Measurements from ENCODE around the gene JMJD8. TPM values are rescaled to one million over a fixed set of nuclear protein-coding genes. Genes with fewer than 3 reads are reported as not detected.

Gene JMJD8
- total RNA-seq, 4 donors from 2014 or later = 40.0 to 261 (median 58.6) TPM

GRCh38 chr16:647173-647902 lies 36.8 kb downstream of the JMJD8 start:
- H3K4me3 ChIP-seq = peak overlapping the region in 2 of 4 donors; percentile 81 to 86
- 21% methylated on average over 19 of the region's 25 CpGs; no CpG with 5 or more reads in 1 of the 2 donors for WGBS, 2 donors (ENCODE audit: low coverage in 1 of 2)
- no peak for TF ChIP-seq CTCF (IDR thresholded peaks at IDR 0.05)
- no peak for TF ChIP-seq EP300 (IDR thresholded peaks at IDR 0.05; ENCODE audit: low read depth)
- TF ChIP-seq POLR2AphosphoS5 (IDR thresholded peaks at IDR 0.05) = peak in 2 of 3 donors; percentile 27 to 34
- TF ChIP-seq POLR2A (IDR thresholded peaks at IDR 0.05) = peak; percentile 68
- H3K27ac ChIP-seq = peak overlapping the region; percentile 93 to 96 (median 95)
- peak; percentile 71 for DNase-seq
- intact Hi-C loops (cut with DNase I; ENCODE audit: low total_unique reads) = no loop called here
- no peaks in the 10 kb centered on the region for H3K27me3 ChIP-seq
- in situ Hi-C loops (cut with MboI; ENCODE audit: low pct_ligation_motif_present in 1 of 4, low pct_unique_long_range_greater_than_20kb in 1 of 4, low sequenced_read_pairs in 3 of 4) = no loop called here
- no peaks in the 10 kb centered on the region for H3K36me3 ChIP-seq
- peaks cover 48 to 76% (median 76%) of the 10 kb centered on the region in 4 donors for H3K4me1 ChIP-seq
- H3K9me3 ChIP-seq = no peaks in the 10 kb centered on the region

- Histone ChIP-seq H3K9me3 (no peaks in the 10 kb centered on the region), H3K27ac (peak overlapping the region; percentile 93 to 96 (median 95)), H3K4me1 (peaks cover 48 to 78% (median 76%) of the 10 kb centered on the region in 4 donors), H3K27me3 (no peaks in the 10 kb centered on the region), H3K4me3 (peak overlapping the region in 2 of 4 donors; percentile 13 to 25), H3K36me3 (no peaks in the 10 kb centered on the region)
- WGBS, 2 donors (ENCODE audit: low coverage in 1 of 2) = 10 to 69% methylated on average over 2 to 11 of the region's 22 CpGs
- TF ChIP-seq CTCF (IDR thresholded peaks at IDR 0.05) (no peak), EP300 (IDR thresholded peaks at IDR 0.05; ENCODE audit: low read depth) (no peak), POLR2A (IDR thresholded peaks at IDR 0.05) (no peak), POLR2AphosphoS5 (IDR thresholded peaks at IDR 0.05) (no peak)
- intact Hi-C loops (cut with DNase I; ENCODE audit: low total_unique reads) (no loop called here), in situ Hi-C loops (cut with MboI; ENCODE audit: low pct_ligation_motif_present in 1 of 4, low pct_unique_long_range_greater_than_20kb in 1 of 4, low sequenced_read_pairs in 3 of 4) (no loop called here)
- DNase-seq = no peak
Measured at GRCh38 chr16:646679-647172, 37.4 kb downstream of the JMJD8 start.

- peak overlapping the region; percentile 93 to 96 (median 95) for H3K27ac ChIP-seq
- no peaks in the 10 kb centered on the region for H3K36me3 ChIP-seq
- H3K27me3 ChIP-seq = no peaks in the 10 kb centered on the region
- no peak for TF ChIP-seq CTCF (IDR thresholded peaks at IDR 0.05)
- TF ChIP-seq POLR2A (IDR thresholded peaks at IDR 0.05) = peak; percentile 52
- no peak for TF ChIP-seq EP300 (IDR thresholded peaks at IDR 0.05; ENCODE audit: low read depth)
- TF ChIP-seq POLR2AphosphoS5 (IDR thresholded peaks at IDR 0.05) = peak in 2 of 3 donors; percentile 69 to 79
- H3K4me3 ChIP-seq = peak overlapping the region in 2 of 4 donors; percentile 13 to 25
- H3K4me1 ChIP-seq = peaks cover 48 to 82% (median 77%) of the 10 kb centered on the region in 4 donors
- DNase-seq = peak; percentile 89
- WGBS, 2 donors (ENCODE audit: low coverage in 1 of 2) = 48% methylated on average over 28 of the region's 32 CpGs; no CpG with 5 or more reads in 1 of the 2 donors
- no peaks in the 10 kb centered on the region for H3K9me3 ChIP-seq
- intact Hi-C loops (cut with DNase I; ENCODE audit: low total_unique reads) (no loop called here), in situ Hi-C loops (cut with MboI; ENCODE audit: low pct_ligation_motif_present in 1 of 4, low pct_unique_long_range_greater_than_20kb in 1 of 4, low sequenced_read_pairs in 3 of 4) (no loop called here)
Measured at GRCh38 chr16:645852-646678, 38.1 kb downstream of the JMJD8 start.

- in situ Hi-C loops (cut with MboI; ENCODE audit: low pct_ligation_motif_present in 1 of 4, low pct_unique_long_range_greater_than_20kb in 1 of 4, low sequenced_read_pairs in 3 of 4) (no loop called here), intact Hi-C loops (cut with DNase I; ENCODE audit: low total_unique reads) (no loop called here)
- H3K9me3 ChIP-seq = no peaks in the 10 kb centered on the region
- DNase-seq = no peak
- H3K4me3 ChIP-seq = no peak overlapping the region
- peak overlapping the region; percentile 93 to 96 (median 95) for H3K27ac ChIP-seq
- H3K36me3 ChIP-seq = no peaks in the 10 kb centered on the region
- no peaks in the 10 kb centered on the region for H3K27me3 ChIP-seq
- no peak for TF ChIP-seq CTCF (IDR thresholded peaks at IDR 0.05)
- TF ChIP-seq POLR2AphosphoS5 (IDR thresholded peaks at IDR 0.05) = no peak
- no peak for TF ChIP-seq EP300 (IDR thresholded peaks at IDR 0.05; ENCODE audit: low read depth)
- TF ChIP-seq POLR2A (IDR thresholded peaks at IDR 0.05) = no peak
- peaks cover 40 to 70% (median 69%) of the 10 kb centered on the region in 4 donors for H3K4me1 ChIP-seq
- 80 to 82% methylated on average over 2 to 12 of the region's 12 CpGs for WGBS, 2 donors (ENCODE audit: low coverage in 1 of 2)
Measured at GRCh38 chr16:644556-644955, 39.6 kb downstream of the JMJD8 start.

Data from transverse colon (tissue), 4 donors.